ENCODE measurements around the gene ARID5B.

- TF ChIP-seq MEIS1 (CRISPR knock-in tag; IDR thresholded peaks at IDR 0.05; ENCODE audit: borderline replicate concordance) (no peak), CTCF (tag by site-specific recombination; IDR thresholded peaks at IDR 0.05) (no peak), ZNF571 (tag by site-specific recombination; IDR thresholded peaks at IDR 0.05) (no peak), ZNF830 (tag by site-specific recombination; IDR thresholded peaks at IDR 0.05; ENCODE audit: low read depth) (no peak), ZNF324 (tag by site-specific recombination; IDR thresholded peaks at IDR 0.05) (no peak), ZNF529 (tag by site-specific recombination; IDR thresholded peaks at IDR 0.05; ENCODE audit: insufficient replicate concordance) (no peak), MZF1 (tag by site-specific recombination; IDR thresholded peaks at IDR 0.05; ENCODE audit: borderline replicate concordance) (no peak), ZSCAN18 (tag by site-specific recombination; IDR thresholded peaks at IDR 0.05) (no peak), KLF10 (tag by site-specific recombination; IDR thresholded peaks at IDR 0.05) (no peak), ZNF629 (tag by site-specific recombination; IDR thresholded peaks at IDR 0.05) (no peak), ZNF521 (tag by site-specific recombination; IDR thresholded peaks at IDR 0.05) (no peak)
Measured at GRCh38 chr10:62058896-62059216, 157.4 kb downstream of the ARID5B start.

All from HEK293 (cell line).